22Rv1 (cell line): ENCODE measurements around the gene TRPM5.
A peak's percentile ranks its signal among the peaks of the same experiment; 100 is the strongest.

ENCODE experiments used
- H3K27ac ChIP-seq: fragments of 450-650 bp; 2 replicates; pipeline ENCODE4 v1.5.1; 2017
- CTCF ChIP-seq: fragments of 450-650 bp; IDR thresholded peaks from 2 replicates; pipeline ENCODE4 v1.5.1; 2017; ENCODE audit warnings: mild to moderate bottlenecking
- ZFX ChIP-seq: fragments of 450-650 bp; IDR thresholded peaks from 2 replicates; pipeline ENCODE4 v1.6.1; 2017; ENCODE audit warnings: antibody characterized with exemption, borderline replicate concordance

TRPM5 gene

GRCh38 chr11:2445746-2446551 lies 1.6 kb upstream of the TRPM5 start:
- H3K27ac ChIP-seq = no peak overlapping the region
- TF ChIP-seq CTCF = no peak
- no peak for TF ChIP-seq ZFX

GRCh38 chr11:2444821-2445745 lies 769 bp upstream of the TRPM5 start, which contains the start of gene KCNQ1:
KCNQ1 (plus strand) TSS chr11:2445008; CDS start chr11:2445099, 91 bp downstream.
- H3K27ac ChIP-seq = no peak within 1 kb of the TSS
- peak; percentile 37 for TF ChIP-seq CTCF
- no peak for TF ChIP-seq ZFX

- TF ChIP-seq CTCF (no peak), ZFX (no peak)
- no peak overlapping the region for H3K27ac ChIP-seq
Measured at GRCh38 chr11:2443406-2443805, 908 bp downstream of the TRPM5 start.

GRCh38 chr11:2442589-2442988 lies 1.7 kb downstream of the TRPM5 start:
- TF ChIP-seq ZFX (no peak), CTCF (no peak)
- no peak overlapping the region for H3K27ac ChIP-seq

GRCh38 chr11:2441171-2441570 lies 3.1 kb downstream of the TRPM5 start:
- TF ChIP-seq CTCF (no peak), ZFX (no peak)
- no peak overlapping the region for H3K27ac ChIP-seq

GRCh38 chr11:2440646-2441045 lies 3.7 kb downstream of the TRPM5 start:
- H3K27ac ChIP-seq = no peak overlapping the region
- no peak for TF ChIP-seq CTCF
- no peak for TF ChIP-seq ZFX

- TF ChIP-seq CTCF (no peak), ZFX (no peak)
- no peak overlapping the region for H3K27ac ChIP-seq
Measured at GRCh38 chr11:2439820-2440219, 4.5 kb downstream of the TRPM5 start.
